Panc1 (cell line): ENCODE results near the gene PIK3R6. TPM values are rescaled to one million over a fixed set of nuclear protein-coding genes. Genes with fewer than 3 reads are reported as not detected.

Experiments
- ATAC-seq: fragments of 200-7000 bp; cut with Tn5 transposase; 2 replicates; pipeline ENCODE4 v1.9.1; 2020; ENCODE audit warnings: mild to moderate bottlenecking, moderate library complexity
- BruUV-seq: library from RNA; stranded (reverse); fragments of 400-500 nt; replicated peaks from 2 replicates; lab custom pipeline; 2021; lab: Mats Ljungman, UMichigan
- CTCF ChIA-PET: fragments of 300-600 bp; sonication (Branson Sonifier 250); formaldehyde crosslinking; loops from one replicate; lab custom pipeline; 2022; ENCODE audit warnings: antibody characterized with exemption; lab: Charles Lee
- POLR2A ChIA-PET: fragments of 300-600 bp; sonication (Branson Sonifier 250); formaldehyde crosslinking; loops from one replicate; lab custom pipeline; 2022; ENCODE audit warnings: antibody characterized with exemption; lab: Charles Lee
- DNase-seq: peaks from one replicate; pipeline ENCODE4 v3.0.0-alpha.2; 2010; ENCODE audit warnings: low read depth, low spot score
- H3K27ac ChIP-seq: 2 replicates; pipeline ENCODE4 v1.5.1; 2011; ENCODE audit warnings: mild to moderate bottlenecking, low read length, inconsistent platforms
- H3K27me3 ChIP-seq: fragments of 200-500 bp; sonication (Bioruptor generic); 2 replicates; pipeline ENCODE4 v1.6.0; 2014; ENCODE audit warnings: low read length, inconsistent platforms; ENCODE audit not compliant: control insufficient read depth, insufficient read depth
- H3K36me3 ChIP-seq: fragments of 200-500 bp; sonication (Bioruptor generic); 2 replicates; pipeline ENCODE4 v1.5.1; 2014; ENCODE audit warnings: inconsistent platforms, mild to moderate bottlenecking, low read length, moderate library complexity; ENCODE audit not compliant: control insufficient read depth, insufficient read depth
- H3K4me1 ChIP-seq: 2 replicates; pipeline ENCODE4 v1.5.1; 2011; ENCODE audit warnings: inconsistent platforms, mild to moderate bottlenecking, low read length, moderate library complexity; ENCODE audit not compliant: control insufficient read depth, insufficient read depth
- H3K4me3 ChIP-seq, 2 experiments: 2 replicates each; pipeline ENCODE4 v1.5.1; 2011 to 2012; ENCODE audit warnings: low read depth in 2 of 2, low read length in 2 of 2, mild to moderate bottlenecking in 2 of 2, inconsistent platforms in 1 of 2, moderate library complexity in 1 of 2
- H3K9me3 ChIP-seq: fragments of 200-500 bp; sonication (Bioruptor generic); 2 replicates; pipeline ENCODE4 v1.5.1; 2014; ENCODE audit warnings: low read depth, mild to moderate bottlenecking, inconsistent platforms, low read length, moderate library complexity; ENCODE audit not compliant: control insufficient read depth, insufficient read depth
- POLR2AphosphoS5 ChIP-seq: IDR thresholded peaks from 2 replicates; pipeline ENCODE4 v1.6.1; 2012; ENCODE audit warnings: mild to moderate bottlenecking, low read depth, low read length, moderate library complexity
- SIN3A ChIP-seq: IDR thresholded peaks from 2 replicates; pipeline ENCODE4 v1.6.1; 2012; ENCODE audit warnings: low read depth, mild to moderate bottlenecking, low read length, moderate library complexity, borderline replicate concordance; ENCODE audit not compliant: insufficient read depth
- TCF7L2 ChIP-seq: IDR thresholded peaks from 2 replicates; pipeline ENCODE4 v1.6.1; 2011; ENCODE audit warnings: mild to moderate bottlenecking, low read depth, low read length, inconsistent platforms
- in situ Hi-C: cut with HindIII; loops from 2 replicates; pipeline ENCODE4 v1.10.0; 2016; ENCODE audit warnings: low sequenced_read_pairs, low pct_unique_long_range_greater_than_20kb
- intact Hi-C: fragments of 100-400 bp; cut with micrococcal nuclease; formaldehyde crosslinking; loops from one replicate; pipeline ENCODE4 v1.10.0; 2022; ENCODE audit not compliant: unreplicated experiment
- total RNA-seq: library from RNA; stranded (reverse); gene quantifications from one replicate; pipeline ENCODE4 v1.2.1, GENCODE V29; 2021; ENCODE audit not compliant: unreplicated experiment
- TF ChIP-seq, protein P1 (sequence below): fragments of 450-650 bp; IDR thresholded peaks from 2 replicates; pipeline ENCODE4 v1.5.1; 2017; ENCODE audit warnings: mild to moderate bottlenecking
- TF ChIP-seq, protein P2 (sequence below), 2 experiments: IDR thresholded peaks; 2 replicates each; pipeline ENCODE4 v1.6.1; 2011 to 2012; ENCODE audit warnings: low read depth in 2 of 2, control low read depth in 1 of 2, low read length in 1 of 2, mild to moderate bottlenecking in 1 of 2, moderate library complexity in 1 of 2; ENCODE audit not compliant: insufficient read depth in 1 of 2

Gene PIK3R6
- total RNA-seq, 1 experiment from 2014 or later = not detected

DNA sequence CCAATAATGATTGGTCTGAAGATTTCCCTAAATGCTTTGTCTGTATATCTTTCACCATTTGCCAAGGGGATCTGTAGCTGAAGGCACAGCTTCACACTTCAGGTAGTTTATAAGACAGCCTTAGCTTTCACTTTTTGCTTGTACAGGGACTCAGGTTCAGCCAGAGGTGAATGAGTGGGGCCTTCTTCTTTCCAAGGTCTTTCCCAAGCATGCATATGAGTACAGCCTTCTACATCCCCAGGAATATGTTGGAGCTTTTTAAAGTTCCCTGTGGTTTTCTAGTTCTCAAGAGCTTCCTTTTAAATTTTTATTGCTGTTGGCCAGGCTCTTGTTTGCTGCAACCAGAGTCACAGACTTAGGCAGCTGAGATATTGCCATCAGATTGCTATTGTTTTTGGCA, 91.2 kb downstream of the PIK3R6 start:
- no peaks in the 10 kb centered on the region for H3K36me3 ChIP-seq
- in situ Hi-C loops = no loop called here
- peaks cover 8% of the 10 kb centered on the region for H3K27me3 ChIP-seq
- no peak for TF ChIP-seq TCF7L2
- no peak for TF ChIP-seq SIN3A
- TF ChIP-seq, protein P1, sequence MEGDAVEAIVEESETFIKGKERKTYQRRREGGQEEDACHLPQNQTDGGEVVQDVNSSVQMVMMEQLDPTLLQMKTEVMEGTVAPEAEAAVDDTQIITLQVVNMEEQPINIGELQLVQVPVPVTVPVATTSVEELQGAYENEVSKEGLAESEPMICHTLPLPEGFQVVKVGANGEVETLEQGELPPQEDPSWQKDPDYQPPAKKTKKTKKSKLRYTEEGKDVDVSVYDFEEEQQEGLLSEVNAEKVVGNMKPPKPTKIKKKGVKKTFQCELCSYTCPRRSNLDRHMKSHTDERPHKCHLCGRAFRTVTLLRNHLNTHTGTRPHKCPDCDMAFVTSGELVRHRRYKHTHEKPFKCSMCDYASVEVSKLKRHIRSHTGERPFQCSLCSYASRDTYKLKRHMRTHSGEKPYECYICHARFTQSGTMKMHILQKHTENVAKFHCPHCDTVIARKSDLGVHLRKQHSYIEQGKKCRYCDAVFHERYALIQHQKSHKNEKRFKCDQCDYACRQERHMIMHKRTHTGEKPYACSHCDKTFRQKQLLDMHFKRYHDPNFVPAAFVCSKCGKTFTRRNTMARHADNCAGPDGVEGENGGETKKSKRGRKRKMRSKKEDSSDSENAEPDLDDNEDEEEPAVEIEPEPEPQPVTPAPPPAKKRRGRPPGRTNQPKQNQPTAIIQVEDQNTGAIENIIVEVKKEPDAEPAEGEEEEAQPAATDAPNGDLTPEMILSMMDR = no peak
- no peak for TF ChIP-seq POLR2AphosphoS5
- TF ChIP-seq, protein P2, sequence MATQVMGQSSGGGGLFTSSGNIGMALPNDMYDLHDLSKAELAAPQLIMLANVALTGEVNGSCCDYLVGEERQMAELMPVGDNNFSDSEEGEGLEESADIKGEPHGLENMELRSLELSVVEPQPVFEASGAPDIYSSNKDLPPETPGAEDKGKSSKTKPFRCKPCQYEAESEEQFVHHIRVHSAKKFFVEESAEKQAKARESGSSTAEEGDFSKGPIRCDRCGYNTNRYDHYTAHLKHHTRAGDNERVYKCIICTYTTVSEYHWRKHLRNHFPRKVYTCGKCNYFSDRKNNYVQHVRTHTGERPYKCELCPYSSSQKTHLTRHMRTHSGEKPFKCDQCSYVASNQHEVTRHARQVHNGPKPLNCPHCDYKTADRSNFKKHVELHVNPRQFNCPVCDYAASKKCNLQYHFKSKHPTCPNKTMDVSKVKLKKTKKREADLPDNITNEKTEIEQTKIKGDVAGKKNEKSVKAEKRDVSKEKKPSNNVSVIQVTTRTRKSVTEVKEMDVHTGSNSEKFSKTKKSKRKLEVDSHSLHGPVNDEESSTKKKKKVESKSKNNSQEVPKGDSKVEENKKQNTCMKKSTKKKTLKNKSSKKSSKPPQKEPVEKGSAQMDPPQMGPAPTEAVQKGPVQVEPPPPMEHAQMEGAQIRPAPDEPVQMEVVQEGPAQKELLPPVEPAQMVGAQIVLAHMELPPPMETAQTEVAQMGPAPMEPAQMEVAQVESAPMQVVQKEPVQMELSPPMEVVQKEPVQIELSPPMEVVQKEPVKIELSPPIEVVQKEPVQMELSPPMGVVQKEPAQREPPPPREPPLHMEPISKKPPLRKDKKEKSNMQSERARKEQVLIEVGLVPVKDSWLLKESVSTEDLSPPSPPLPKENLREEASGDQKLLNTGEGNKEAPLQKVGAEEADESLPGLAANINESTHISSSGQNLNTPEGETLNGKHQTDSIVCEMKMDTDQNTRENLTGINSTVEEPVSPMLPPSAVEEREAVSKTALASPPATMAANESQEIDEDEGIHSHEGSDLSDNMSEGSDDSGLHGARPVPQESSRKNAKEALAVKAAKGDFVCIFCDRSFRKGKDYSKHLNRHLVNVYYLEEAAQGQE (IDR thresholded peaks at IDR 0.05; ENCODE audit: insufficient read depth in 1 of 2, low read depth in 2 of 2, low read length in 1 of 2) = no peak
- no peaks in the 10 kb centered on the region for H3K9me3 ChIP-seq
- no TSS peak for BruUV-seq
- ATAC-seq = no peak
- DNase-seq = no peak
- POLR2A ChIA-PET = interaction anchor here (0.5 kb wide), 1 partner anchor 445 kb away, joined by 7 read pairs; no protein-coding TSS in a partner anchor
- H3K4me3 ChIP-seq = no peak overlapping the region
- CTCF ChIA-PET = interaction anchor here (1.0 kb wide), 1 partner anchor 10 kb away, joined by 3 read pairs; no protein-coding TSS in a partner anchor
- H3K27ac ChIP-seq = no peak overlapping the region
- no peaks in the 10 kb centered on the region for H3K4me1 ChIP-seq
- intact Hi-C loops = no loop called here

DNA sequence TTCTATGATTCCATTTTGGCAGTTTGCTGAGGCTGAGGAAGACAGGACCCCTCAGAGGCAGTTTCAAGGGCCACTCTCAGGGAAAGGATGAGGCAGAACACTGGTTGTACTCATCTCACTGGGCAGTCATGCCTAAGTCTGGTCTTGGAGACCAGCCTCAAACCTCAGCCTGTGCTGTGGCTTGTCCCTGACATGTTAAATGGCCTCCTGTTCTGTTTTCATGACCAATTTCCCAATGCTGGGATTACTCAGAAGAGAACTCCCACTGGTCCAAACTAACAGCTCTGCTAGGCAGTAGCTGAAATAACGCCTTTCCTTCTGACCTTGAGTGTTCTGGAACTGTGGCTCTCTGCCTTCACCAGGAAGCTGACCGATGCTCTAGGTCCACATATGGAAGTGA, 100.7 kb downstream of the PIK3R6 start:
- Histone ChIP-seq H3K4me3 (no peak overlapping the region), H3K27me3 (peaks cover 3% of the 10 kb centered on the region), H3K27ac (no peak overlapping the region), H3K36me3 (no peaks in the 10 kb centered on the region), H3K4me1 (no peaks in the 10 kb centered on the region), H3K9me3 (no peaks in the 10 kb centered on the region)
- no peak for TF ChIP-seq POLR2AphosphoS5
- TF ChIP-seq SIN3A = no peak
- TF ChIP-seq TCF7L2 = no peak
- TF ChIP-seq, protein P1 = no peak
- TF ChIP-seq, protein P2 (IDR thresholded peaks at IDR 0.05; ENCODE audit: insufficient read depth in 1 of 2, low read depth in 2 of 2, low read length in 1 of 2) = no peak
- in situ Hi-C loops = no loop called here
- intact Hi-C loops = no loop called here
- ATAC-seq = no peak
- no peak for DNase-seq
- ChIA-PET POLR2A (no interaction called here), CTCF (no interaction called here)
- no TSS peak for BruUV-seq
